Activated CD8-positive, alpha-beta memory T cell treated with anti-CD3 and anti-CD28 coated beads, Interleukin-2, amount 50 U/mL, for 4 hours (primary cell): ENCODE data around the gene SLC9A7.
"Not testable (repeated sequence)": the region's sequence is repeated elsewhere in the genome, so short reads cannot be mapped to it uniquely, and the experiment has no call there.

ENCODE experiments used
- DNase-seq: peaks from one replicate; pipeline ENCODE4 v3.0.0-alpha.2; 2020

SLC9A7 gene

DNA sequence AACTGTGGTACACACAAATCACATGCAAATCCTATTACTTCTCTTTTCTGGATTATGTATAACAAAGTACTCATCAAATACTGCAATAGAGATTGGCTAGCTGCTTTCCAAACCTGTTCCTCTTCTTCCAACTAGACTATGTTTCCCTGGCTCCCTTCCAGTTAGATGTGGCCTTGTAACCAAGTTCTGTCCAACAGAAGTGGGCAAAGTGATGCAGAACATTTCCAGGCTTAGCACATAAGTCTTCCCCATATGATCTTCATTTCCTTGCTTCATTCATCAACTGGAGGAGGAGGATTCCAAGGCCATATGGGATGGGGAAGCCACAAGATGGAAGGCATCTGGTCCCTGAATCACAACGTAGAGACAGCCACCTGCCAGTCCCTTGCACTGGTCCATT, 8.0 kb downstream of the SLC9A7 start:
- no peak for DNase-seq

DNA sequence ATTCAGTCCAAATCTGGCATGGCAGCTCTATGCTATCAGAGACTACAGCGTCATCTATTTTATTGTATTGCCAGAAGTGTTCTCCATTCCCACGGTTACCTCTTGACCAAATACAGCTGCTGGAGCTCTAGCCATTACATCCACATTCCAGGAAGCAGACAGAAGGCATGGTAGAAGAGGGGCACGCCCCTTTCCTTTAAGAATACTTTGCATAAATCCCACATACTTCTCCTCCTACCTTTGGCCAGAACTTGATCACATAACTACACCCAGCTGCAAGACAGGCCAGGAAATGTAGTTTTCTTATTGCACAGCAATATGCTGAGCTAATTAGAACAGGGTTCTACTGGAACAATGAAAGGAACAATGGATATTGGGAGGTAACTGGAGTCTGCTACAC, 14.9 kb downstream of the SLC9A7 start:
- no peak for DNase-seq

DNA sequence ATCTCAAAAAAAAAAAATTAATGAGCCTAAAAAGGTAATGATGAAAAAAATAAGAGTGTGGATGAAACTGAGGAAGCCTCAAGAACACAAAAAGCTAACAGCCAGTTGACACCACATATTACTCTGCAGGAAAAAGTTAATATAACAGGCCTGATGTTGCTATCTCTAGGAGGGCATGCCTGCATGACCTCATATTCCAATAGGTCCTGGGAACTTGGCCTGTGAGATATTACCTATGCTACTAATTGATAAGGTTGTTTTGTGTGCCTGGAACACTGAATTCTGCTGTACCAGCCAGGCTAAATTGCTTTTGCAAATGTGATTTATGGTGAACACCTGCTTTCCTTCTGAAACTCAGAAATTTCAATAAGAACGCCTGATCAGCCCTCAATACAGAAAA, 15.9 kb downstream of the SLC9A7 start:
- no peak for DNase-seq

DNA sequence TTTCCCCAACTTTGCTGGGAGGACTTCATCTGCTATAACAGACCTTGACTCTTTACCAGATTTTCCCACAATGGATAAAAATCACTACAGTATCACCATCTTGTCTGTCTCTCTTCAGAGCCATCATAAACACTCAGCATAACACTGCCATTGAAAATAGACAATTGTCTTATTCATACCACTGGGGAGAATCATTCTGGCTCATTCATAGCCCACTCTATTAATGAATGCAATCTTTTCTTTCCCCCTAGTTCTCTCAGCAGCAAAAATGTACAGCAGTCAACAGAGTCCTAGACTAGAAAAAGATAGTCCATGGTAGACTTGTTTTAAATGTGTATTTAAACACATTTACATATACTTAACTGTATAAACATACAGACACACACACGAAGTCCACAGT, 19.2 kb downstream of the SLC9A7 start:
- no peak for DNase-seq

DNA sequence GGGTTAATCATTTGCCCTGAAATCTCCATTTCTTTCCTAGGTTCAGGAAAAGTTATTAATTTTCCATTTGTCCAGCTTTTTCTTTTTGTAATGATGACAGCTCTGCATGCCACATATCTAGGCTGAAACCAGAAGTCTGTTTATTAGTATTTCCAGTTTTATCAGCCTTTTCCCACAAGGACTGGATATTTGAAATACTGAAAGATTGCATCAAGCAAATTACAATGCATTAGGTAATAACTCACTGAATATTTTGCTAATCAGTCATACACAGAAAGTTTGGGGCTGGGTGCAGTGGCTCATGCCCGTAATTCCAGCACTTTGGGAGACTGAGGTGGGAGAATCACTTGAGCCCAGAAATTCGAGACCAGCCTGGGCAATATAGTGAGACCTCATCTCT, 21.5 kb downstream of the SLC9A7 start:
- no peak for DNase-seq

DNA sequence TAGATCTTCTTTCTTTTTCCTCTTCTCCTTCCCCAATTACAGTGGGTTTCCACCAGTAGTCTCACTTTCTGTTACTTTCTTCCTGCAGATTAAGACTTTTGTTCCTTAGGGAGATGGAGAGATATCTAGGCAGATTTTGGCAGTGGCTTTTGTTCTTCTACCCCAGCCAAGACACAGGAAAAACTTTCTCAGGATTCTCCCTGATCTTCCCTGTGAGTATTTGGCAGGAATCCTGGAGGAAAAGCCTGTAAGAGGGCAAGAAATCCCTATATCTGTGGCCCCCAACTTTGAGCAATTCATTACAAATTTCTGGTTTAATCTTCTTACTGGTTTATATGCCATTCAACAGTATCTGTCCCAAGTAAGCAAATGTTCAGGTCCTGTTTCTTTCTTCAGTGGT, 21.9 kb downstream of the SLC9A7 start:
- no peak for DNase-seq

DNA sequence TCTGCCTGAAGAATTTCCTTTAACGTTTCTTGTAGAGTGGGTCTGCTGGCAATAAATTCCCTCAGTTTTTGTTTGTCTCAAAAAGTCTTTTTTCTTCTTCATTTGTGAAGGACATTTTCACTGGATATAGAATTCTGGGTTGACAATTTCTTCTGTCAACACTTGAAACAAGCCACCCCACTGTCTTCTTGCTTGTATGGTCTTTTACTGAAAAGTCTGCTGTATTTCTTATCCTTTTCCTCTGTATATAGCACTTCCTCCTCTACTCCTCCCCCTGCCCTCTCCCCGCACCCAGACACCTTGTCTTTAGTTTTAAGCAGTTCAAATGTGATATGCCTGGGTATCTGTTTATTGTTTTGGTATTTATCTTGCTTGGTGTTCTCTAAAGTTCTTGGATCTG, 23.3 kb downstream of the SLC9A7 start:
- DNase-seq, result no peak

DNA sequence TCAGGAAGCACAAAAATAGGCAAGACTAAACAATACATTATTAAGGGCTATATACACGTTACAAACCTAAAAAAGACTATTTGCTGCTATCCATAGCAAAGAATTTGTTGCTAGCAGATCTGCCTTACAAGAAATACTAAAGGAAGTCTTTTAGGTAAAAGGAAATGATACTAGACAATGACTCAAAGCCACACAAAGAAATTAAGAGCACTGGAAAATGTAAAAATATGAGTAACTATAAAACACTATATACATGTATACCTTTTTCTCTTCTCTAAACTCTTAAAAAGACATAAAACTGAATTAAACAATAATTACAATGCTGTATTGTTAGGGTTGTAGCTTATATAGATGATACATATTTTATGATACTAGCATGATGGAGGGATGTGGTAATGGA, 25.7 kb downstream of the SLC9A7 start:
- no peak for DNase-seq

DNA sequence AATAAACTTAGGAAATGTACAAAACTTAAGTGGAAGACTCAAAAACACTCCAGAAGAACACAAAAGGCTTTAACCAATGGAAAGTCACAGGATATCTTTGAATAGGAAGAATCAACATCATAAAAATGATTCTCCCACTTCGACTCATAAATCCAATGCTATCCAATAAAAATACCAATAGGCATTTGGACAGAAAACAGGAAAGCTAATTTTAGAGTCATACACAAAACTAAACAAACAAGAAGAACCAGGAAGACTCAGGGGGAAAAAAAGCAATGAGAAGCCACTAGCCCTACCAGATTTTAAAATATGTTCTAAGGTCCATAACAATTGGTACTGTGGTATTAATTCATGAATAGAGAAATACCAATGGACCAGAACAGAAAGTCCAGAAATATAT, 28.2 kb downstream of the SLC9A7 start:
- DNase-seq, result no peak

DNA sequence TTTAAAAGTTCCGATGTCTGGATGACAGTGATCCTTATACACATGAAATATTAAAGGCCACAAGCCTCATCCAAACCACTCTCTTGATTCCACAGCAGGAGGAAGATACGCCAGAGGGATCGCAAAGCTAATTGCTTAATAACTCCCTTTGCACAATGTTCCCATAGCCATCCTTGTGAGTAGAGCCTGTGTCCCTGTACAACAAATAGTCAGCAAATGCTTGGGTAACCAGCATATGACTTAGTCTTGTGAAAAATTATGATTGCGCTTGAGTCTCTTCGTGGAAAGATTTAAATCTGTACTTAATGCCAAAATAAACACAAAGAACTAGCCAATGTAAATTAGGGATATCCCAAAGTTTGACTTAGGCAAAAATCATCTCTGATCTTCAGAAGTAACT, 31.5 kb downstream of the SLC9A7 start:
- DNase-seq, result no peak

DNA sequence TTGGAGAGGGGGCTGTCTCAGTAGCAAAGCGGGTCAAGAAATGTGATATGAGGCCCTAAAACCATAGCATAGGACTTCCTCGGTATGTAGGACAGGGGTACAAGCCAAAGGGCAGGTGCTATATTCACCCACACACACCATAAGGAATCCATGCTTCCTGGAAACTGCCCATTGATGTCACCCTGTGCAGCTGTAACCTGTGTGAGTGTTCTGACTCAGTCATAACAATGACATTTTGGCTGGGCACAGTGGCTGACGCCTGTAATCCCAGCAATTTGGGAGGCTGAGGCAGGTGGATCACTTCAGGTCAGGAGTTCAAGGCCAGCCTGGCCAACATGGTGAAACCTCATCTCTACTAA, 35.4 kb downstream of the SLC9A7 start:
- DNase-seq, result not testable (repeated sequence)

DNA sequence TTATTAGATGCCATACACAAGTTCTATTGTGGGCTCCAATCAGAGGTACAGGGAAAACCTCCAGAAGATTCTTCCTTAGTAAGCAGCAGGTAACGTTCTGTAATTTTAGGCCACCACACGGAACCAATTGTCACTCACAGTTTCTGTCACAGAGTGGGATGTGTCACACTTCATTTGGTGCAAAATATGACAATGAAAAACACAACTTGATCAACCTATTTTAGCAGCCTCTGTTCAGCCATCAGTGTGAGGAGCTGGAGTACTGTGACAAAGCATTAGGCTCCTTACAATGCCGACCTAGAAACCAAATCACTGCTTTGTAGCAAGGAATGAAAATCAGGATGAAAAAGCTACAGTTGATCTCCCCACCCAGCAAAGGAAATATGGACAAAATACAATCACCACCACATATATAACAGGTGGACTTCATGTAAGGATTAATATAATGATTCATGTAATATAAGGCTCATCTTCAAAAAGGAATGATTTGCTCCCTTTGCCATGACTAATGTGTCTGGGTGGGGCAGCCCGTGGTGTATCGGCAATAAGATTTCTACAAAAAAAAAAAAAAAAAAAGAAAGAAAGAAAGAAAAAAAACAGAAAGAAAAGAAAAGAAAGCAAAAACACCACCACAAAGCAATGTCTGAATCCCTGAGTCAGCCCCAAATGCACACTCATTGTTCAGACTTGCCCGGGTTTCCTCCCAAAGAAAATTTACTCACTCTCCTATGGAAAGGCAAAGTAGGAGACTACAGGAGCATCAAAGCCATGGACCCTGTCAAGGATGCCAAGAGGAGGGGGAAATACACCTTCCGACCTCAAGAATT, 36.0 kb downstream of the SLC9A7 start:
- no peak for DNase-seq

DNA sequence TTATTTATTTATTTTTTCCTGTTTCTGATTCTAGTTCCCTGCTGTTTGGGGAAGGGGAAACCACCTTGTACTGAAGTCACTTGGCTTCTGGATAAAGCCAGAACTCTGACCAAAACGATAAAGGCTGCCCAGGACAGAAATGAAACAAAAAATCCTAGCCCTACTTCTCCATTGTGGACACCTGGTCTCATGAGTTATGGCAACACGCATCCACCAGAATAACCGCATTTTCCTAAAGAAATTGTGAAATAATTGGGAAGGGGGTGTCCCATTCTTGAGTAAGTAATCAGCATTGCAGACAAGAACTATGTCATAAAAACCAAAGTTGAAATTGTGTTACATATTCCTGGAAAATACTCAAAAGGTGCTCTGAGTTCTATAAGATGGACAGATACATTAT, 42.1 kb downstream of the SLC9A7 start:
- DNase-seq, result no peak

DNA sequence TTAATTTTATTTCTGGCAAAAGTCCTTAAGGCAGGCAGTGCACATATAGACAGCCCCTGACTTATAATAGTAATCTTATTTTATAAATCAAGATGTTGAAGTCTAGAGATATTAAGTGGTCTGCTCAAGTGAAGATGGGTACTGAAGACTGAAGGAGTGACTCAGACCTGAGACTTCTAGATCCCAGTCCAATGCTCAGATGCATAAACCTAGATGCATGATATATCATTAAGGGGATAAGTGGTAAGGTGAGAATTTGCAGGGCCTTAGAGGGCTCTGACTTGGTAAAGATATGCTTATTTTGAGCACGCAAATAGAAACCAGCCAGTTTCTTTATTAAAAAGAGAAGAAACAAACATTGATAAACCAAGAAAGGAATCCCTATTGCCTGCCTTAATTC, 42.9 kb downstream of the SLC9A7 start:
- DNase-seq, result no peak

DNA sequence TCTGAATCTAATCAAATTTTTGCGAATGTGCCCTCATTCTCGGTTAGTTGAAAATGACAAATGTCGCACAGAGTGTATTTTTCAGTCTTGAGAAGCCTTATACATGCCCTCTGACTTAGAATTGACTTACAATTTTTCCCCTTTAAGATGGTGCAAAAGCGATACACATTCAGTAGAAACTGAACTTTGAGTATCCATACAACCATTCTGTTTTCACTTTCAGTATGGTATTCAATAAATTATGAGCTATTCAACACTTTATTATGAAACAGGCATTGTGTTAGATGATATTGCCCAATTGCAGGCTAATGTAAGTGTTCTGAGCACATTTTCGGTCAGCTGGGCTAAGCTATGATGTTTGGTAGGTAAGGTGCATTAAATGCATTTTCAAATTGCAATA, 43.4 kb downstream of the SLC9A7 start:
- DNase-seq, result no peak

DNA sequence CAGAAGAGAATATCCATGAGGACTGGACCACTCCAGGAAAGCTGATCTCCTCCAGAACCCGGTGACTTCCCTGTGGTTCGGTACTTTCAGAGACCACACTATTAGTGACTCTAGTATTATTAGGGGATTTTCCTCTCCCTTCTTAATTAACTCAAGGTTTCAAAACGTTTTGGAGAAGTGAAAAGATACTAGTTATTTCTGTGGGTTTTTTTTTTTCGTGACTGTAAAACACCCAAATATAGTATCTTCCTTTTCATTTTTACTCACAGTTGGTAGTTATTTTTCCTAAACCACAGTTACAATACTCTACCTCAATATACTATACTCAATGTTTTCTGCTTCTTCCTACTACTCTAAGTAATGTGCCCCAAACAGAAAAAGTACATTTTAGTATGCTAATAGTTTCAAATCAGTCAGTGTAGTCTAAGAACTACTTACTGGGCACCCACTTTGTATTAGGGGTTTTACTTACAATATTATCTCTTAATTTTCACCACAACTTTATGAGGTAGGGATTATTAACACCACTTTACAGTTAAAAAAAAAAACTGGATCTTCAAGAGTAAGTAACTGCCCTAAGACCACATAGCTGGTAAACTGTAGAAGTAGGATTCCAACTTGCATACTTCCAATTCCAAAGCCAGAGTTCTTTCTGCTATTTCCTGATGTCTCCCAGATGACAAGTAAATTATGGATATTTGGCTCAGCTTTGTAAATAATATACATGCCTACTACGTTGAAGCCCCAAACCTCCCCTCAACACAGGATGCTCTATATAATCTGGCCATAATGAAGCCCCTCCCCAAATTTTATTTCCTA, 45.0 kb downstream of the SLC9A7 start:
- no peak for DNase-seq

DNA sequence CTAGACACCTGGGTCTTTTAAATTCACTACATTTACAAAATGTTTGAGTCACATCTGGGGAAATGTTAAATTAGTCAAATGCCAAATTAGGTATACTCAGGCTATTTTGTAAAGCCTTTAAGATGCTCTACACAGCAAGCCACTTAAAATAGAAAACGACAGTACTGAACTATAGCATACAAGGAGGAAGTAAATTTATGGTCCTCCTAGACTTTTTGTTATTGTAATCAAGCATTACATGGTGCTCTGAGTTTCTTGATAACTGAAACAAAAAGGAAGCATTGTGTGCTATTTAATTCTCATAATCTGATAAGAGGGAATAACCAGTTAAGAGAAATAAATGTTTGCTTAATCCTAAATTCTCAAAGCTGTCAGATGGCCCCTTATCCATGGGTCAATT, 46.2 kb downstream of the SLC9A7 start:
- DNase-seq, result no peak

DNA sequence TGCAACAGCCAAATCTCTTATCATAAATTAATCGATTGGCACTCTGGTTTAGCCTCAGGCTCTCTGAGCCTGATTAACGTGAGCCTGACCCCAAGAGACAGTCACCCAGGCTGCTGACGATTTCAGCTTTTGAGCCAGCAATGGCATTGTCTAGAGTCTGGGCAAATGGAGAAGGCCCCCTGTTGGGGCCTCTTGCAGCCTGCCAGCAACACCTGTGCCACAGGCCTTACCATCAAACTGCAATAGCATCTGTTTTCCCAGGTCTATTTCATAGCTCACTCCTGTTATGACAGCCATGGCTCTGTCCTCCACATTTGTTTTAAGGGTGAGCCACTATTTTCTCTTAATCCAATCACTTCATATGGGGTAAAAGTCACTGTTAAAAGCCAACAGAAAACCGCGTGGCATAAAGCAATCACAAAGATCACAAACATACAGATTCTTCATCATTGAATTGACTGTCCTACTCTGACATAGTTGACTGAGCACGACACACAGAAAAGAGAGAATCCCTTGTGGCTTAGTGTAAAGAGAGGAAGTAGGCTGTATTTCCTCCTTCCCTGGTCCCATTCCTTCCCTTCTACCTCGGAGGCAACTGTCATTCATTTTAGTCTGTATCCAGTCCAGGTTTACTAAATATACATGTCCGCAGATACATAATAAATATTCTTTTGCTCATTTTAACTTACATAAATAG, 47.8 kb downstream of the SLC9A7 start:
- no peak for DNase-seq

DNA sequence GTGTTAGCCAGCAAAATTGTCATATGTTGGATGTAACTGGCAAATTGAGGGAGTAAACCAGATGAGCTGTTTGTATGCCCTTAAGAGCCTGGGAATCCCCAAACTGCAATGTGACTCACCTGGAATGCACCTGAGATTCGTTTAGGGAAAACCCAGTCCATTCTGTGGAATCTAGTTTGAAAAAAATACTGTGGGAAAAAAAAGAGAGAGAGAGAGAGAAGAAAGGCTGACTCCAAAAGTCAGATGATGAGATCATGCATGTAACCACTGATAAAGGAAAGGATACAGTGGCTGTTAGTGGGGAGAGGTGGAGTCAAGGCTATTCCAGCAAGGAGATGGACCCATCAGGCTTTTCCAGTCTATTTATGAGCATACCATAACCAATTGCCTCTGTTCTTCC, 48.5 kb downstream of the SLC9A7 start:
- DNase-seq, result no peak

DNA sequence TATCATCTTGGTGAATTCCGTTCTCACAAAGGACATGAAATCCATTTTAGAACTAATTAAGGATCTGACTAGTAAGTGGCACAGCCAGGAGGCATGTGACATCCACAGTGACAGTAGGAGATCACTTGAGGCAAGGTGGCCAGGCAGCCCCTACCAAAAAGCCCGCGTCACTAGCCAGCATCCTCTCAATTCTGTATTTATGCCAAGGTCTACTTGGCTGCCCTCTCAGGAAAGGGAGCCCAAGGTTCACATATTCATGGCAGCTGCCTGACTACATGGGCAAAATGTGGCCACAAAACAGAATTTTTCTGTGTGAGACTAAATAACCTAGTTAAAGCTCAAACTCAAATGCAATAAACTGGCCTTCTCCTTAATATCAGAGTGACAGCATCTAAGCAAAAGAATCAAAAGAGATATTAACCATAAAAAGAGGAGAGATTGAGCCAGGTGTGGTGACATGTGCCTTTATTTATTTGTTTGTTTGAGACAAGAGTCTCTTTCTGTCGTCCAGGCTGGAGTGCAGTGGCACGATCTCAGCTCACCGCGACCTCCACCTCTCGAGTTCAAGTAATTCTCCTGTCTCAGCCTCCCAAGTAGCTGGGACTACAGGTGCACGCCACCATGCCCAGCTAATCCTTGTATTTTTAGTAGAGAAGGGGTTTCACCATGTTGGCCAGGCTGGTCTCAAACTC, 51.5 kb downstream of the SLC9A7 start:
- DNase-seq, result no peak

DNA sequence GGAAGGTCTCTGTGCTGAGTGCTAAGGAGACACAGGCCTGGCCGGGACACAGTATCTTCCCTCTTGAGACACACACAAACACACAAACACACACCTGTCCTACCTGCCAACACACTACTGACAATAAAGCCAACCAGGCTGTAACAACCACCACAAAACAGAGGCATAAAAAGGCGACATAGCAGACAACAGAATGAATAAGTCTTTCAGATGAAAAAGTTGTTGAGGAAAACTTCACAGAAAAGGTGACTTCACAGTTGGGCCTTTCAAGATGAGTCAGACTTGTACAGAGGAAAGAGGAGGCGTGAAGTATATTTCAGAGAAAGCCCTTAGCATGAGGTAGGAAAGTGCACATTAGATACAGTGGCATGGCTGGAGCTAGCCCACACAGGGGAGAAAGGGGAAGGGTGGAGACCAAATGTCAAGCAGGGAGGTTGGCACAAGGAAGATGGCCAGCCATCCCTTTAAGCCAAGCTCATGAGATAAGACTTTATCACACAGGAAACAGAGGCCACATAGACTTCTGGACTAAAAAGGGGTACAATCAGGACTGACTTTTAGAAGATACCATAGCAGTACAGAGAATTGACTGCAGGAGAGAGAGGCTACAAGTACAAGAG, 54.0 kb downstream of the SLC9A7 start:
- no peak for DNase-seq

DNA sequence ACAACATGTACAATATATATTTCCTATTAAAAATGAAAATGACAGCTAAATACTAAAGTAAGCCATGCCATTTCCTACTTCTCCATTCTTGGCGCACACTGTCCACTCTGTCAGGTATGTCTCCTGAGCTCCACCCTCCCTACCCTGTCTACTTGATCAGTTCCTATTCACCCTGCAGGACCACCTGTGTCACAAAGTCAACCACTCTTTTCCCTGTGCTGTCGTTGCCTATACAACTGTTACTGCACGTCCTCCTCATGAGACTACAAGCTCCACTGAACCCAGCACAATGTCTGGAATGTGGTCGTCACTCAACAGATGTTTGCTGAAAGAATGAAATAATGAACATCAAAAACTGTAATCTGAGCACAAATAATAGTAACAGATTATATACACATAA, 54.9 kb downstream of the SLC9A7 start:
- DNase-seq, result no peak

DNA sequence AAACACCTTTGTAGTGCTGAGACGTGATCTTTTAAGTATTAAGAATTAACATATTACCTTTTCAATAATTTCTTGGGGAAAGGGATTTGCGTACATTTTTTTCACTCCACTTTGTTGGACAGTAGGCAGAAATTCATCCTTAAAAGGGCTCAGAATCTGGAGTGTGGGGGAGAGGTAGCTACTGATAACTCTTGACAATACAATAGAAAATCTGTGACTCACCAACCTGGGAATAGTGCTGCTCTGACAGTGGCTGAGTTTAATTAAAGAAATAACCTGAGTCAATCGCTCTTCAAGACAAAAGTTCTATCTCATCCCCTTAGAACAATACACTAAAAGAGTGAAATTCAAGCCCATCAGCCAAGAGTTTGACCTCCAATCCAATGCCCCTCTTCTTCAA, 60.2 kb downstream of the SLC9A7 start:
- DNase-seq, result no peak
